ES-I3 (cell line): Measurements from ENCODE around the gene CACNA1E.

ENCODE experiments used
- H3K36me3 ChIP-seq: 2 replicates; pipeline ENCODE4 v1.6.1; 2013; ENCODE audit warnings: mild to moderate bottlenecking, low read length, control low read depth, moderate library complexity; ENCODE audit not compliant: insufficient read depth
- H3K4me1 ChIP-seq: 2 replicates; pipeline ENCODE4 v1.6.1; 2013; ENCODE audit warnings: mild to moderate bottlenecking, control low read depth, low read length; ENCODE audit not compliant: insufficient read depth
- H3K9ac ChIP-seq: 2 replicates; pipeline ENCODE4 v1.6.1; 2013; ENCODE audit warnings: low read depth, mild to moderate bottlenecking, low read length, moderate library complexity
- H3K9me3 ChIP-seq: 2 replicates; pipeline ENCODE4 v1.6.1; 2013; ENCODE audit warnings: mild to moderate bottlenecking, low read length, moderate library complexity; ENCODE audit not compliant: control insufficient read depth, insufficient read depth

Gene CACNA1E

DNA sequence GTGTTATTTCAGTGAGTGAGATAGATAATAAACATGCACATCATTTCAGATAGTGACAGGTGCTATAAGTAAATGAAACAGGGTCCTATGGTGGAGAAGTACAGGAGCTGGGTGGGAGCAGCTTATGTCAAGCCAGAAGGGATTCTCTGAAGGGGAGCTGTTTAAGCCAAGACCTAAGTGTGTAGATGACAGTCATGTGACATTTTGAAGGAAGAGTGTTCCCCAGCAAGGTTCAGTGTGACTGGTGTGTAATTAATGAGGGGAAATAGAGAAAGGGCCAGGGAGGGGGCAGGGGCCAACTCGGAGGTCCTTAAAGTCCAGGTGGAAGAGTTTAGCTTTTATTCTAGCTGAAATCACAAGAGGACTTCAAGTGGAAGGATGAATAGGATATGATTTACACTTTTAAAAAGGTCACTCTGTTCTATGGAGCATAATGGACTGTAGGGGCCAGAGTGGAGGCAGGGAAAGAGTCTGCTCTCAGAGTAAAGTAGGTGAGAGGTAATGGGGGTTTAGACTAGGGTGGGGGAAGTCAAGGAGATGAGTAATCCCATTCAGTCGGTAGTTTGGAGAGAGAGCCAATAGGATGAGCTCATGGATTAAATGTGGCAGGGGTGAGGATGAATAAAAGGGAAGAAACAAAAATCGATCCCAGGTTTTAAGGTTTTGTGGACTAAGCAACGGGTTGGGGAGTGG is 243.1 kb downstream of the CACNA1E start:
- Histone ChIP-seq H3K9ac (no peak overlapping the region), H3K36me3 (no peaks in the 10 kb centered on the region), H3K4me1 (peaks cover 8% of the 10 kb centered on the region; the same call in 1 of the 2 replicates), H3K9me3 (no peaks in the 10 kb centered on the region)

DNA sequence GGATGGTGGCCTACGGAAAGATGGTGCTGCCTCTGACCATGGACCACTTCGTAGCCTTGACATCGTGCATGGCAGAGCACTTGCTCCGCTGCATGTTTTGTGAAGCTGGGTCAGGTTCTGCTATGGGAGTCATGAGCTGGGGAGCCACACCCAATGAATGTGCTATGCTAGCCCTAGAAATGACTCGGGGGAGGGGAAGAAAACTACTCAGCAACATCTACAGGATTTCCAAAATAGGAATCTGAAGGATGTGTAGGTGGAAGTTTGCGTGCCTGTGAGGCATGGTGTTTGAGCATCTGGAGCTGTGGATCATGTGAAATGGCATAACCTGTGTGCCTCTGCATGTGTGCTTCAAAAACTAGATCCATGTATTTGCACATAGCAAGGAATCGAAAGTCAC is 247.3 kb downstream of the CACNA1E start:
- peaks cover 8% of the 10 kb centered on the region; the same call in 1 of the 2 replicates for H3K4me1 ChIP-seq
- no peaks in the 10 kb centered on the region for H3K9me3 ChIP-seq
- H3K9ac ChIP-seq: no peak overlapping the region
- H3K36me3 ChIP-seq: no peaks in the 10 kb centered on the region

DNA sequence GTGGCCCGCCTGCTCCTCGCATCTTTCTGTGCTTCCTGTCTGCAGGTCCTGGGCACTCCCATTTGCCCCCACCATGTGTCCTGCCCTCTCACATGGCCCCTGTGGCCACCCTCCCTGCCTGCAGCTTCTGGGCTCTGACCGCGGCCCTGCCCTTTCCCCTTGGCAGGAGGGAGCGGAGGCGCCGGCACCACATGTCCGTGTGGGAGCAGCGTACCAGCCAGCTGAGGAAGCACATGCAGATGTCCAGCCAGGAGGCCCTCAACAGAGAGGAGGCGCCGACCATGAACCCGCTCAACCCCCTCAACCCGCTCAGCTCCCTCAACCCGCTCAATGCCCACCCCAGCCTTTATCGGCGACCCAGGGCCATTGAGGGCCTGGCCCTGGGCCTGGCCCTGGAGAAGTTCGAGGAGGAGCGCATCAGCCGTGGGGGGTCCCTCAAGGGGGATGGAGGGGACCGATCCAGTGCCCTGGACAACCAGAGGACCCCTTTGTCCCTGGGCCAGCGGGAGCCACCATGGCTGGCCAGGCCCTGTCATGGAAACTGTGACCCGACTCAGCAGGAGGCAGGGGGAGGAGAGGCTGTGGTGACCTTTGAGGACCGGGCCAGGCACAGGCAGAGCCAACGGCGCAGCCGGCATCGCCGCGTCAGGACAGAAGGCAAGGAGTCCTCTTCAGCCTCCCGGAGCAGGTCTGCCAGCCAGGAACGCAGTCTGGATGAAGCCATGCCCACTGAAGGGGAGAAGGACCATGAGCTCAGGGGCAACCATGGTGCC is 249.1 kb downstream of the CACNA1E start:
- no peaks in the 10 kb centered on the region for H3K36me3 ChIP-seq
- no peaks in the 10 kb centered on the region for H3K4me1 ChIP-seq
- no peaks in the 10 kb centered on the region for H3K9me3 ChIP-seq
- H3K9ac ChIP-seq: no peak overlapping the region

DNA sequence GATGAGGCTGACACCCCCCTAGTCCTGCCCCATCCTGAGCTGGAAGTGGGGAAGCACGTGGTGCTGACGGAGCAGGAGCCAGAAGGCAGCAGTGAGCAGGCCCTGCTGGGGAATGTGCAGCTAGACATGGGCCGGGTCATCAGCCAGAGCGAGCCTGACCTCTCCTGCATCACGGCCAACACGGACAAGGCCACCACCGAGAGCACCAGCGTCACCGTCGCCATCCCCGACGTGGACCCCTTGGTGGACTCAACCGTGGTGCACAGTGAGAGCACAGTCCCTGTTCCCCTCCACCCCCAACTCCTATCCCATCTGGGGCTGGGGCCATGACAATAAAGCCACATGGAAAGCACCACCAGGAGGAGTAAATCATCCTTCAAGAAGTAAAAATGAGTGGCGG is 250.2 kb downstream of the CACNA1E start:
- H3K9me3 ChIP-seq: no peaks in the 10 kb centered on the region
- no peaks in the 10 kb centered on the region for H3K36me3 ChIP-seq
- no peaks in the 10 kb centered on the region for H3K4me1 ChIP-seq
- H3K9ac ChIP-seq: no peak overlapping the region

DNA sequence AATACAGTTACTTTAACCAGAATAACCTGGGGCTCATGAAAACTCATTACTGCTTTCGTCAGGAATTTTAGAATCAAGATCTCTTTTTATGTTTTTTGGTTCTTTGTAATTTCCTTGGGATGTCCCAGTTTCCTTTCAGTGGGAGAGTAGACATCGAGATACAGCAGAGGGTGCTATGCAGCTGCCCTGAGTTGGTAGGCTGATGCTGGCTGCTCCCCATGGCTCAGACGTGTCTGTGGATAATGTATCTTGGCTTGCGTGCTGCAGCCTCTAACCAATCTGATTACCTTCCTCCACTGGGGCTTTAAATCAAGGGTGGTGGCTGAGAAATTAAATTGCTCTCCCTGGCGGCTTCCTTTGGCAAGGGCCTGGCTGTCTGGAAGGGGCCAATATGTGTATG is 253.7 kb downstream of the CACNA1E start:
- Histone ChIP-seq H3K36me3 (no peaks in the 10 kb centered on the region), H3K4me1 (no peaks in the 10 kb centered on the region), H3K9ac (no peak overlapping the region), H3K9me3 (no peaks in the 10 kb centered on the region)

DNA sequence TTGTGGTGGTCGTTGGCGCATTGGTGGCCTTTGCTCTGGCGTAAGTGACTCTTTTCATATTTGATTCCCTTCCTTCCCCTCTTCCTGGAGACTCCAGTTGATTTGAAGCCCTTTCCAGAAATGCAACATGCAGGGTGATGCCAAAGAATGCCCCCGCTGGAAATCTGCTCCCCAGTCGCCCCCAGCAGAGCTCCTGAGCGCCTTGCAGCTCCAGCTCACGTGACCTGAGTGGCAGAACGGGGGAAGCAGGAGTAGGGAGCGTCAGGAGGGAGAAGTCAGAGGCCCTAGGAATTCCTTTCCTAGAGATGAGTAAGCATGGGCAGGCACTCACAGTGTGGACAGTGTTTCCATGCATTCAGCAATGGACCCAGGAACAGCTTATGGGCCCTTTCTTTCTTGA is 255.9 kb downstream of the CACNA1E start:
- Histone ChIP-seq H3K36me3 (no peaks in the 10 kb centered on the region), H3K9me3 (no peaks in the 10 kb centered on the region), H3K4me1 (no peaks in the 10 kb centered on the region), H3K9ac (no peak overlapping the region)

DNA sequence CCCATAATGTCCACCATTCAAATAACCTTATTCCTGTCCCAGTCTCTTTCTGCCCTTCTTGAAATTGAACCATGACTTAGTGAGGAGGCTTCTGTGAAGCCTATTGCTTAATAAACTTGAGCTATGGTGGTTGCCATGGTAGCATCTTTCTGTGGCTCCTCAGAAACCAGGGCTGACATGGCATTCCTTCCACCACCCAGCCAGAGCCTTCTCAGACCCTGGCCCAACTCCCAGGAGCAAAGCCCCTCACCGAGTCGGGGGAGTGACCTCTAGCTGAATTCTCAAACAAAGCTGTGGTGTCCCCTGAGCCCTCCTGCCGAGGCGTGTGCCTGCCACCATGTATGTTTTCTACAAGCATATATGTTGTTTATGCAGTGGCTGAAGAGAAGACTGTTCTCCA is 259.1 kb downstream of the CACNA1E start:
- no peaks in the 10 kb centered on the region for H3K9me3 ChIP-seq
- H3K4me1 ChIP-seq: no peaks in the 10 kb centered on the region
- H3K9ac ChIP-seq: no peak overlapping the region
- no peaks in the 10 kb centered on the region for H3K36me3 ChIP-seq

DNA sequence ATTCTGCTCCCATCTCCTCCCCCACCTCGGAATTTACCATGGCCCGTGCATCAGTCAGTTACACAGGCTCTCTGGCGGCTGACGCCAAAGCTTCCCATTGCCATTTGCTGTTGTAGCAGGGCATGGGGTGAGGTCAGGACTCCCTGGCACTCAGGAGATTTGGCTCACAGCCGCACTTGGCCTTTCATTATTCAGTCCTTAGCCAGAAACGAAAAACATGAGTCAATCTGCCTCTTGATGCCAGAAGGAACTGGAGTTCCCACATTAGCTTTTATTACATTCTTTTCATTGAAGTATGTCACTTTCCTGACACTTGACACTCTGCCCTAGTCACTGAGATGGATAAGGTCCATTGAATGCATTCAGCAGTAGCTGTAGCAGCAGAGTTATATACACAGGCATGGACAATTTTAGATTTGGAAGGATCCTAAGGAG is 260.6 kb downstream of the CACNA1E start:
- Histone ChIP-seq H3K36me3 (no peaks in the 10 kb centered on the region), H3K9ac (no peak overlapping the region), H3K4me1 (no peaks in the 10 kb centered on the region), H3K9me3 (no peaks in the 10 kb centered on the region)

DNA sequence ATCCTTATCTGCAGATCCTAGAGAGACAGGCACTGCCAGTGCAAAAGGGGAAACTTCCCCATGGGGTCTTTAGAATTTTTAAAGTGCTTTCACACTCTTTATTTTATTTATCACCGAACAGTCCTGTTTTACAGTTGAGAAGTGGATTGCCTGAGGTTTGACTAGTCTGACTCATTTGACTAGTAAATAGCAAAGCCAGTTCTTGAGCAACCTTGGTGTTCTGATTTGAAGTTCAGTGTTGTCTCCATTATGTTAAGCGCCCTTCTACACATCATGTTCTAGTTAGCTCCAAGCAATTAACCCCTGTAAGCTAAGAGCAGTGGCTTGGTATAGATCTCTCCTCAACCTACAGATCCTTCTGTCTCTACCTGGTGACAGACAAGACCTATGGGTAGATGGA is 262.9 kb downstream of the CACNA1E start:
- Histone ChIP-seq H3K36me3 (no peaks in the 10 kb centered on the region), H3K9me3 (no peaks in the 10 kb centered on the region), H3K9ac (no peak overlapping the region), H3K4me1 (no peaks in the 10 kb centered on the region)

DNA sequence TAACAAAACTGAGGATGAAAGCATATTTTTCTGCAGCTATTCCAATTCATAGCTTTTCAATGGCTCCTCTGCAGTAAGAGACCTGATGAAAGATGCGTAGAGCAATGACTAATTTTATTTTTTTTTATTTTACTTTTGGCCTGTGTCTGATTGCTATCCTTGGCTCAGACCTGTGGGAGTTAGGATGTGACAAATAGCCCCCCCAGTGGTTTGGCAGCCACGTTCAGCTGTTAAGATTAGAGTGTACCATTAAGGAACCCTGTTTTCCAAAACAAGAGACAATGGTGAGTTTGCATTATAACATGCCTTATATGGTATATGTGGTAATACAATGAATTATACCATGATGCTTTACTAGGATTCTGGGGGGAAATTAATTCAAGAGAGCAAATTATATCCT is 264.7 kb downstream of the CACNA1E start:
- Histone ChIP-seq H3K9ac (no peak overlapping the region), H3K36me3 (no peaks in the 10 kb centered on the region), H3K4me1 (no peaks in the 10 kb centered on the region), H3K9me3 (no peaks in the 10 kb centered on the region)

DNA sequence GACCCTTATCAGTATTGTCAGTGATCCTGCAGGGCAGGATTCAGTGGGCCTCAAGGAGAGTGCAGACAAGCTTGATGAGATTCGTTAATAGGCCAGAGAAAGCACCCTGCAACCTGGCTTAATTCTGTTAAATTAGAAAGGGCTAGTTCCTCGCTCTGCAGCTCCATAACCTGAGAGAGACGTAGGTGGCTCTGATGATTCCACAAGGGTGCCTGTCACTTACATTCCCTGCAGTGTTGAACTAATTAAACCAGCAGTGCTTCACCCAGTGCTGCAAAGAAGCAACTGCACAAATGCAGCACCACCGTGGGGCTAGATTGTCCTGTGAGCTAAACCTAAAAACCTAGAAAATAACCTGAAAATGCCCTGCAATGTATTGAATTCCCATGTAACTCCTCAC is 270.8 kb downstream of the CACNA1E start:
- H3K9ac ChIP-seq: no peak overlapping the region
- no peaks in the 10 kb centered on the region for H3K36me3 ChIP-seq
- H3K9me3 ChIP-seq: no peaks in the 10 kb centered on the region
- no peaks in the 10 kb centered on the region for H3K4me1 ChIP-seq

DNA sequence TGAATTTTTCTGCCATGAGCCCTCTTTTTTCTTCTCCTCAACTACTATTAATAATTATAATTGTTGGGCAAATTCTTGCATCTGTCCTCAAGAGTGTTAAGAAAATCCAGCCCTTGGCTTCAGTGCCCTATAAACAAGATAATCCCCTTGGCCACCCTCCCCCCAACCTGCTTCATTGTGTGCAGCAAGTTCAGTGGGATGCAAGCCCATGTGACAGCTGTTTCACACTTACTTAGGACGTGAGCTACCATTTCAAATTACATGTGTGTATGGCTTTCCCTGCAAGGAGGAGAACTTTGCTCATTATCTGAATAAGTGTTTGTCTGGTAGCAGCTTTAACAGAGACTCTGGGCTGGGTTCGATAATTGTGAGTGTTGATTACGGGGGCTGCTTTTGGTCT is 276.2 kb downstream of the CACNA1E start:
- H3K4me1 ChIP-seq: no peaks in the 10 kb centered on the region
- no peaks in the 10 kb centered on the region for H3K9me3 ChIP-seq
- no peaks in the 10 kb centered on the region for H3K36me3 ChIP-seq
- H3K9ac ChIP-seq: no peak overlapping the region

DNA sequence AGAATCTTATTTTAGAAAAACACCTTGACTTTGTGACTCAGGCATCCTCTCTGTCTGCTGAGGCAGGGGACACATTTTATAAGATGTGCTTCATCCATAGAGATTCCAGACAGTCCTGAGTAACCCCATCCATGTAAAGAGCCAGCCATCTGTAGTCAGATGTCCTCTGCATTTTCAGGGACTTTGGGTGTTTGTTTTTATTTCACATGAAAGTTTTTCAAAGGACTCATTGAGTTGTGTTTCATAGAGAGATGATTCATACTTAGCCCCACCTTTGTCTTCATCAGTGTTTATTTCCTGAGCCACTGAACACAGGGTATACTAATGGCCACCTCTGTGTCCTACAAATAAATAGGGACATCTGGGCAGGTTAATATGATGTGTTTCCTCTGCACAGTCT is 280.4 kb downstream of the CACNA1E start:
- Histone ChIP-seq H3K9me3 (no peaks in the 10 kb centered on the region), H3K4me1 (no peaks in the 10 kb centered on the region), H3K36me3 (no peaks in the 10 kb centered on the region), H3K9ac (no peak overlapping the region)

DNA sequence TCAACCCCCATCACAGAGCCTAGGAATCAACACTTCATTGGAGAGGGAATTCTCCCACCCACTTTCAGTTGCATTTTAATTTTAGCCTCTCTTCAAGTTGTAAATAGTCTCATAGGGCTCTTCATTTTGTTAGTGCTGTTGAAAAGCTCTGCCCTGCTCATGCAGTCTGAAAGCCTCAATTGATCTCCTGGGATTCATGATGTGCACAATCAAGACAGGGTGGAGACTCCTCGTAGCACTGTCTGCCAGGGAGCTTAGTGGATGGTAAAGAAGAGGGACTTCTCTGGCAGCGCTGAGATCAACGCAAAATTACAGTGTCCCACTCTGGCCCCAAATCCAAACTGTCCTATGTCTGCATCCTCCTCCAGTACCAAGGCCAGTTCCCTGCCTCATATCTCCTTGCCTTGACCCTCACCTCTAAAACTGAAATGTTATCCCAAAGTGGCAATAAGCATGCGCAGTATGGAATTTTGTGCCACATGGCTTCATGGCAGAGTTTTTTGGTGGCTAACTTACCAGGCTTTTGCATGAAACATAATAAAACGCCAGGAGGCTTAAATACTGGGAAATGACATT is 282.2 kb downstream of the CACNA1E start:
- no peaks in the 10 kb centered on the region for H3K9me3 ChIP-seq
- H3K4me1 ChIP-seq: no peaks in the 10 kb centered on the region
- H3K9ac ChIP-seq: no peak overlapping the region
- no peaks in the 10 kb centered on the region for H3K36me3 ChIP-seq
